ENCODE results near the gene DHRS3. TPM values are rescaled to one million over a fixed set of nuclear protein-coding genes. Genes with fewer than 3 reads are reported as not detected.
A peak's percentile ranks its signal among the peaks of the same experiment; 100 is the strongest.

The DHRS3 gene
- polyA plus RNA-seq, 1 of the 3 experiments (the other 2 are of a cell fraction) = 44.8 TPM

- H3K79me2 ChIP-seq (ENCODE audit: insufficient read depth) = no peaks in the 10 kb centered on the region
- ChIA-PET CTCF (interaction anchor here (0.8 to 1.1 kb wide), 2 partner anchors 10 to 67 kb away, joined by 3 read pairs; no protein-coding TSS in a partner anchor), POLR2A (no interaction called here)
- 97% methylated on average over 11 of the region's 16 CpGs for WGBS (ENCODE audit: low lambda C conversion rate)
- H3K4me1 ChIP-seq (ENCODE audit: control insufficient read depth in 1 of 2, insufficient read depth in 2 of 2, low read depth in 1 of 2, low read length in 1 of 2) = peaks cover 13 to 31% of the 10 kb centered on the region in 2 experiments; a peak in 3 of 4 replicates
- H3K9me3 ChIP-seq = no peaks in the 10 kb centered on the region
- H3K4me2 ChIP-seq = no peak overlapping the region
- H3K27ac ChIP-seq (ENCODE audit: low read depth in 2 of 2, low read length in 1 of 2) = no peak overlapping the region; a peak in 1 of 4 replicates
- H3F3A ChIP-seq (replicated peaks; ENCODE audit: insufficient read depth) = peaks cover 11% of the 10 kb centered on the region
- no peaks in the 10 kb centered on the region for H3K36me3 ChIP-seq (replicated peaks in 1 of 2; ENCODE audit: control insufficient read depth in 1 of 2, insufficient read depth in 2 of 2, low read length in 1 of 2)
- peak; percentile 66 for DNase-seq
- no peaks in the 10 kb centered on the region for H4K20me1 ChIP-seq (ENCODE audit: insufficient read depth)
- H3K4me3 ChIP-seq (ENCODE audit: low read depth in 2 of 2, low read length in 1 of 2) = no peak overlapping the region
- H3K27me3 ChIP-seq (ENCODE audit: insufficient read depth) = no peaks in the 10 kb centered on the region
- no peaks in the 10 kb centered on the region for H3K9me2 ChIP-seq
- TF ChIP-seq SIN3A (IDR thresholded peaks at IDR 0.05; ENCODE audit: borderline replicate concordance, low read depth, low read length) = no peak
- no peak for TF ChIP-seq SMC3 (IDR thresholded peaks at IDR 0.05; ENCODE audit: low read depth, low read length)
- TF ChIP-seq, protein P1, sequence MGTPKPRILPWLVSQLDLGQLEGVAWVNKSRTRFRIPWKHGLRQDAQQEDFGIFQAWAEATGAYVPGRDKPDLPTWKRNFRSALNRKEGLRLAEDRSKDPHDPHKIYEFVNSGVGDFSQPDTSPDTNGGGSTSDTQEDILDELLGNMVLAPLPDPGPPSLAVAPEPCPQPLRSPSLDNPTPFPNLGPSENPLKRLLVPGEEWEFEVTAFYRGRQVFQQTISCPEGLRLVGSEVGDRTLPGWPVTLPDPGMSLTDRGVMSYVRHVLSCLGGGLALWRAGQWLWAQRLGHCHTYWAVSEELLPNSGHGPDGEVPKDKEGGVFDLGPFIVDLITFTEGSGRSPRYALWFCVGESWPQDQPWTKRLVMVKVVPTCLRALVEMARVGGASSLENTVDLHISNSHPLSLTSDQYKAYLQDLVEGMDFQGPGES (IDR thresholded peaks at IDR 0.05; ENCODE audit: low read depth, low read length) = no peak
- TF ChIP-seq TEAD4 (IDR thresholded peaks at IDR 0.05; ENCODE audit: borderline replicate concordance, insufficient read depth) = no peak
- no peak for TF ChIP-seq YY1 (IDR thresholded peaks at IDR 0.05; ENCODE audit: low read depth)
- TF ChIP-seq MEF2A (IDR thresholded peaks at IDR 0.05; ENCODE audit: borderline replicate concordance, low read depth) = no peak
- TF ChIP-seq TAF1 (IDR thresholded peaks at IDR 0.05; ENCODE audit: borderline replicate concordance, low read depth, low read length) = no peak
- TF ChIP-seq RCOR1 (IDR thresholded peaks at IDR 0.05; ENCODE audit: low read length) = no peak
- TF ChIP-seq CHD2 (IDR thresholded peaks at IDR 0.05; ENCODE audit: low read length, partially characterized antibody) = no peak
- no peak for TF ChIP-seq PBX3 (IDR thresholded peaks at IDR 0.05)
- TF ChIP-seq FOXM1 (IDR thresholded peaks at IDR 0.05; ENCODE audit: low read depth) = no peak
- no peak for TF ChIP-seq POLR2AphosphoS5 (IDR thresholded peaks at IDR 0.05; ENCODE audit: low read depth, low read length)
- no peak for TF ChIP-seq RXRA (IDR thresholded peaks at IDR 0.05; ENCODE audit: borderline replicate concordance, low read depth)
- H2AFZ ChIP-seq (ENCODE audit: low read depth) = no peak overlapping the region
- no peak overlapping the region for H3K9ac ChIP-seq
Observed at GRCh38 chr1:12552951-12553921, 64.8 kb downstream of the DHRS3 start.
